ENCODE data around the gene IL3.

The IL3 gene, protein sequence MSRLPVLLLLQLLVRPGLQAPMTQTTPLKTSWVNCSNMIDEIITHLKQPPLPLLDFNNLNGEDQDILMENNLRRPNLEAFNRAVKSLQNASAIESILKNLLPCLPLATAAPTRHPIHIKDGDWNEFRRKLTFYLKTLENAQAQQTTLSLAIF

DNA sequence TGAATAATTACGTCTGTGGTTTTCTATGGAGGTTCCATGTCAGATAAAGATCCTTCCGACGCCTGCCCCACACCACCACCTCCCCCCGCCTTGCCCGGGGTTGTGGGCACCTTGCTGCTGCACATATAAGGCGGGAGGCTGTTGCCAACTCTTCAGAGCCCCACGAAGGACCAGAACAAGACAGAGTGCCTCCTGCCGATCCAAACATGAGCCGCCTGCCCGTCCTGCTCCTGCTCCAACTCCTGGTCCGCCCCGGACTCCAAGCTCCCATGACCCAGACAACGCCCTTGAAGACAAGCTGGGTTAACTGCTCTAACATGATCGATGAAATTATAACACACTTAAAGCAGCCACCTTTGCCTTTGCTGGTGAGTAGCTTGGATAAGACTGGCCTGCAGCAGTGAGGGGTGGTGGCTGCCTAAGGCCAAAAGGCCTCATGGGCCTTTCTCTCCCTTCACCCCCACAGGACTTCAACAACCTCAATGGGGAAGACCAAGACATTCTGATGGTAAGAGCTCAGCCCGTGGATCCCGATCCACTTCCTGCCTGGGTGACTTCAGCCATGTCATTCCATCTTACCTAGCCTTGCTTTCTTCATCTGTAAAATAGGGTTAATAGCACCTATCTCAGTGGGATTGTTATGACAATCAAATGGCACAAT lies at the start of gene IL3:
IL3 (plus strand) TSS at position 155 of the 661 bp plus-strand sequence; CDS start at position 207, 52 bp downstream.
- Histone ChIP-seq H3K9ac (peak within 1 kb of the TSS; percentile 3; the same call in 1 of the 2 replicates), H4K20me1 (no peaks in the 10 kb centered on the region), H3K4me2 (peak within 1 kb of the TSS; percentile 80), H3K4me3 (no peak within 1 kb of the TSS), H3K9me3 (no peaks in the 10 kb centered on the region), H3K36me3 (no peaks in the 10 kb centered on the region), H3K27ac (peak within 1 kb of the TSS; percentile 61; the same call in 1 of the 2 replicates), H3K4me1 (peaks cover 69% of the 10 kb centered on the region), H3K27me3 (no peaks in the 10 kb centered on the region)
- TF ChIP-seq Cebpa-rat (IDR thresholded peaks at IDR 0.05) = no peak

DNA sequence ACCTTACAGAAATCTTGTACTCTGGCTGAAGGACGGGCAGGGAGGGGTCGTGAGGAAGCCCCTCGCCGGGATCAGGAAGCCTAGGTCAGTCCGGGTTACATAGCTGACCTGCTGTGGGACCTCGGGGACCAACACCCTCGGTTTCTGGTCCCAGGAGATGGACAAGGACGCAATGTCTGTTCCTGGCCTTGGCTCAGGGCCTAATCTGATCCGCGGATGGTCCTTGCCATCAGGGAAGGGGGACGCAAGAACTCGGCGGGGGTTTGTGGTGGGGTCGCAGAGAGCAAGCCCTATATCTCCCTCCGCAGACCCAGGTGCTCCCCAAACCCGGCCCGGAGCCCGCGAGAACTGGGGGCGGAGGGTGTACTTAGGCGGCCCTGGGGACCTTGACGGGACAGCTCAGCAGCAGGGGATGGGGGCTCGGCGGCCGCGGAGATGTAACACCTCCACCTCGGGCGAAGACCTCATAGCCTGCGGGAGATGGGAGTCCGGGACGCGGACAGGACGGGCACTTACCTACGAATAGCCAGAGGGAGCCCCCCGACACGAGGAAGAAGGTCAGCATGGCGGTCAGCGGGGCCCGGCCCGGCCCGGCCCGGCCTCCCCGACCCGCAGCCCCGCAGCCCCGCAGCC lies 49.4 kb upstream of the IL3 start:
- no peak overlapping the region for H3K27ac ChIP-seq

DNA sequence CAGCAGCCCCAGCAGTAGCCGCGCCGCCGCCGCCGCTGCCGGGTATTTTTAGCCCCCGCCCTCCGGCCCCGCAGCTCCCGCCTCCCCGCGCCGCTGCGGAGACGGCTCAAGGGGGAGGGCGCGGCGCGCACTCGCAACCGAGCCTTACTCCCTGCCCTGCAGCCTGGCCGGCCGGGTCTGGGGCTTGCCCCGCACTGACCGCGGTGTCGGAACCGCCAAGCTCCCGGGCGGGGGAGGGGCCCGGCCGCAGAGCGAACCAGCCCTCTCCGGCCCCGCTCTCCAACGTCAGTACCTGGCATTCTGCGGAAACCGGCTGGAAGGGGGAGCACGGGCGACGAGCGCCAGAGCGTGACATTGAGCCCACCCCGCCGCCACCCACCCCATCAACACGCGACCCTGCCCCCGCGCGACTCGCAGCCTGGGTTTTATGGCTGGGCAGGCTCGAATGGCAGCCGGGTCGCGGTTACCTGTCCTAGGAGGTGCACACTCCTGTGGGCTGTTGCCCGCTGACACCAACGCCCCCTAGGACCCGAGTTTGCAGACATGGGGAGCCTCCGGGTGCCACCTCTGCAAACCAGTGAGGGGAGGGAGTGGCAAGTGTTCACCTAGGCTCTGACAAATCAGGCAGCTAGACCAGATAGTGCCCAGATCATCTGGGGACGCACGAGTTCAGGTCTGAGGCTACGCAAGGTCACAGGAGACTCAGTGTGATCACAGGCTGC lies 48.7 kb upstream of the IL3 start, which contains the start of gene ACSL6:
ACSL6 (minus strand) TSS at position 37 of the 722 bp plus-strand sequence. CDS start 105 bp downstream, outside the sequence.
- Histone ChIP-seq H3K27me3 (peaks cover 48% of the 10 kb centered on the region), H3K9me3 (no peaks in the 10 kb centered on the region), H3K9ac (no peak within 1 kb of the TSS), H4K20me1 (peaks cover 16% of the 10 kb centered on the region; the same call in 1 of the 2 replicates), H3K4me1 (peaks cover 17% of the 10 kb centered on the region), H3K36me3 (no peaks in the 10 kb centered on the region), H3K27ac (no peak within 1 kb of the TSS), H3K4me2 (peak within 1 kb of the TSS; percentile 94), H3K4me3 (peak within 1 kb of the TSS; percentile 65)
- no peak for TF ChIP-seq Cebpa-rat (IDR thresholded peaks at IDR 0.05)

More for the DNA sequence above, 49.4 kb upstream of the IL3 start:
- H3K9me3 ChIP-seq = no peaks in the 10 kb centered on the region
- no peak overlapping the region for H3K9ac ChIP-seq
- H4K20me1 ChIP-seq = peaks cover 16% of the 10 kb centered on the region; the same call in 1 of the 2 replicates
- H3K4me2 ChIP-seq = peak overlapping the region; percentile 94
- peak overlapping the region; percentile 65 for H3K4me3 ChIP-seq
- peaks cover 19% of the 10 kb centered on the region for H3K4me1 ChIP-seq
- no peak for TF ChIP-seq Cebpa-rat (IDR thresholded peaks at IDR 0.05)
- no peaks in the 10 kb centered on the region for H3K36me3 ChIP-seq
- H3K27me3 ChIP-seq = peaks cover 48% of the 10 kb centered on the region

DNA sequence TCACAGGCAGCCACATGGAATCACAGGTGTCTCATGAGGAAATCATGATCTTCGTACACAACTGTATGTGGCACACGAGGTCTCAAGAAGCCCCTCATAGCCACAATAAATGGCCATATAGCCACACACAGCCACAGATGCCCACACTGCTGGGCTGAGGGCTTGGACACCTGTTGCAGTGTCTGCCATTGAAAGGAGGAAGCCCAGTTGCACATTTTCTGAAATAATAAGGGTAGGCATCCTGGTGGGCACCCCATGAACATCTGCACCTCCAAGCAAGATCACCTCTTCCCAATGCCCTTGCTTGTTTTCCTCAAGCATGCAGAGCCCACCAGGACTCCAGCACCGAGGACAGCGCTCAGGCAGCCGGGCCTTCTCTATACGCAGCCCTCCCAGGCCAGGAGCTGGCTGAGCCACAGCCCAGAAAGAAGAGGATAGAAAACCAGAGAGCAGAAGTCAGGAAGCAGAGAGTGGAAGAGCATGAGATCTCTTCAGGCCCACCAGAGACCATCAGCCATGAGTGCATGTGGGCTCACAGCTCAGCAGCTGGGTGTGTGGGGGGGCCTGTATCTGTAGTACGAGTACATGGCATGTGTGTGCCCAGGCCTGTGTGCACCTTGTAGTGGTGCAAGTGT lies 48.0 kb upstream of the IL3 start:
- H3K9me3 ChIP-seq = no peaks in the 10 kb centered on the region
- peaks cover 16% of the 10 kb centered on the region for H3K4me1 ChIP-seq
- no peak overlapping the region for H3K4me3 ChIP-seq
- H4K20me1 ChIP-seq = peaks cover 16% of the 10 kb centered on the region; the same call in 1 of the 2 replicates
- peaks cover 48% of the 10 kb centered on the region for H3K27me3 ChIP-seq
- H3K9ac ChIP-seq = no peak overlapping the region
- TF ChIP-seq Cebpa-rat (IDR thresholded peaks at IDR 0.05) = no peak
- H3K4me2 ChIP-seq = no peak overlapping the region
- no peak overlapping the region for H3K27ac ChIP-seq
- H3K36me3 ChIP-seq = no peaks in the 10 kb centered on the region

DNA sequence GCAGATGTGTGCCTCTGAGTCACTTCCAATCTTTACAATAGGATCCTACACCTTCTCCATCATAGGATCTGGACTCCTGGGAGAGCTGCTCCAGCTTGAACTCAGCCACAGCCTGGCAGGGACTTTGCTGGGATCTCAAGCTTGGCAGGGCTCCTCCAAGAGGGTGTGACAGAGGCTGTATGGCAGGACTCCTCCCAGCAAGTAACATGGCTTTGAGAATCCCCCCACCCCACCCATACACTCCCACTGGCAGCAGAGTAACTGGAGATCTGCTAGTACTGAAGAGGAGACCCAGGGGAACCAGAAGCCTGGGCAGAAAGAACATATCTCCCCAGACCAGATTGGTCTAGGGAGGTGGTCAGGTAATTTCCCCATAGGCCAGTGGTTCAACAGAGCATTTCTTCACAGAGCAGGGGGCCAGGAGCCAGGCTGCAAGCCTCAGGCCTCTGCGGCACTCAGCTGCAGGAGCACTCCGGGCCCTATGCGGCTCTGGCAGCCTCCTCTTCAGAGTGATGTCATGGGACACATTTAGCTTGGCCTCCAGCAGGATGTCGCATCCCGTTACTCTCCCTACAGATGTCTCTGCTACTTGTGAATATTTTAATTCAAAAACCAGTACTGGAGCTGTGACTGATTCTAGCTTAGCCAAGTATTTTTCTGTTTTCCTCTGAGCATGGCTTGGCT lies 47.3 kb upstream of the IL3 start:
- peaks cover 48% of the 10 kb centered on the region for H3K27me3 ChIP-seq
- no peak for TF ChIP-seq Cebpa-rat (IDR thresholded peaks at IDR 0.05)
- no peak overlapping the region for H3K4me2 ChIP-seq
- no peaks in the 10 kb centered on the region for H3K9me3 ChIP-seq
- H3K4me1 ChIP-seq = peaks cover 18% of the 10 kb centered on the region
- no peak overlapping the region for H3K4me3 ChIP-seq
- no peak overlapping the region for H3K27ac ChIP-seq
- no peak overlapping the region for H3K9ac ChIP-seq
- no peaks in the 10 kb centered on the region for H3K36me3 ChIP-seq
- peaks cover 14% of the 10 kb centered on the region; the same call in 1 of the 2 replicates for H4K20me1 ChIP-seq

DNA sequence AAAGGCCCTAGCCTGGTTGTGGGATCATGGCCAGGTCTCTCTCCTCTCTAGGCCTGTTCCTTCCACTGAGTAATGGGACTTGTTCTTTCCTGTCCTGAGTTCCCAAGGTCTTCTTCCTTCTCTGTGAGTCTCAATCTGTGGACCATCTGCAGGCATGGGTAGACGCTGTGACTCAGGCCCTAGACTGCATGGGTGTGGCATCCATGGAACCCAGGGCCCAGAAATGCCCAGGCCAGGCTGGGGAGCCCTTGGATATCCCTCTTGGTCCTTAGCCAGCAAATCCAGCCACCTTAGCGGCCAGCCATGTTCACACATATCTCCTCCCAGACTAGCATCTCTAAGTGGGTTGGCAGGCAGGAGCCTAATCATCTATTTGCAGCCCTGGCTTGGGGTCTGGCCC lies 46.7 kb upstream of the IL3 start:
- Histone ChIP-seq H4K20me1 (peaks cover 11% of the 10 kb centered on the region; the same call in 1 of the 2 replicates), H3K36me3 (no peaks in the 10 kb centered on the region), H3K27ac (no peak overlapping the region), H3K4me1 (peaks cover 18% of the 10 kb centered on the region), H3K9ac (no peak overlapping the region), H3K9me3 (no peaks in the 10 kb centered on the region), H3K4me3 (no peak overlapping the region), H3K27me3 (peaks cover 46% of the 10 kb centered on the region), H3K4me2 (no peak overlapping the region)
- TF ChIP-seq Cebpa-rat (IDR thresholded peaks at IDR 0.05) = no peak

DNA sequence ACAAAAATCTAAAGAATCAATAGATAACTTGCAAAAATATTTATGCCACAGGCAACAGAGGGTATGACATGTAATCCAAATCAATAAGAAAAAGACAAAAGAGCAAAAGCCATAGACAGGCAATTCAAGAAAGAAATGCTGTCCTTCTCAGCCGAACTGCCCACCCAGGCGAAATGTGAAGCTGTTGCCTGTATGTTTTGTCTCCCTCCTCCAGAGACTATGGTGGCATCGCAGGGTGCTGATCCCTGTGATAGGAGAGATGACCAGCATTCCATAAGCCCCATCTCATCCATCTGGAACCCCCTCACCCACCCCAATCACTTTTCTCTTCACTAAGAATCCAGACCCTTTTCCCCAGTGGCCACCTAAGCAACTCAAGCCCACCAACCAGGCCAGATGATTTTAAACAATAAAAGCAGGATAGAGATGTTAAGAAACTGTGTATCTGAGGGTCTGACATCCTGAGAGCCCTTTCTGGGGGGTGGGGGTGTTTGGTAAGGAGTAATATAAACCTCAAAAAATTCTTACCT lies 43.7 kb upstream of the IL3 start:
- Histone ChIP-seq H3K4me2 (no peak overlapping the region), H3K27me3 (peaks cover 15% of the 10 kb centered on the region), H3K4me3 (no peak overlapping the region), H4K20me1 (no peaks in the 10 kb centered on the region), H3K9me3 (no peaks in the 10 kb centered on the region), H3K4me1 (peaks cover 8% of the 10 kb centered on the region), H3K27ac (no peak overlapping the region), H3K36me3 (no peaks in the 10 kb centered on the region), H3K9ac (no peak overlapping the region)
- no peak for TF ChIP-seq Cebpa-rat (IDR thresholded peaks at IDR 0.05)

DNA sequence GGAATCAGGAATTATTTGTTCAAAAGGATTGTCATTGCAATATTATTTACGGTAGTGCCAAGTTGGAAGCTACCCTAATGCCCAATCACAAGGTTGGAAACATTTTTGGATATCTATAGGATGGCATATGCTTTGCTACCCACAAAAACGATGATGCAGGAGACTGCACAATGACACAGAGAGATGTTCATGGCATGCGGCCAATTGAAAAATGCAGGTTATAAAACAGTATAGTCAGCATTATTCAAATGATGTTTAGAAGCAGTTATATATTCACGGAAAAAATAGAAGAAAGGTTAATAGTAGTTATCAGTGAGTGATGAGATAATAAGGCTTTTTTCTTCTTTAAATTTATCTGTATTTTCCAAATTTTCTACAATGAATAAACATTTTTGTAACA lies 43.1 kb upstream of the IL3 start:
- no peak overlapping the region for H3K27ac ChIP-seq
- no peak overlapping the region for H3K9ac ChIP-seq
- 0 out of 2 replicates have a peak, but pooled peaks cover 4% of the 10 kb centered on the region for H3K4me1 ChIP-seq
- H3K4me3 ChIP-seq = no peak overlapping the region
- H4K20me1 ChIP-seq = no peaks in the 10 kb centered on the region
- no peak overlapping the region for H3K4me2 ChIP-seq
- H3K9me3 ChIP-seq = no peaks in the 10 kb centered on the region
- TF ChIP-seq Cebpa-rat (IDR thresholded peaks at IDR 0.05) = no peak
- H3K27me3 ChIP-seq = peaks cover 10% of the 10 kb centered on the region
- H3K36me3 ChIP-seq = no peaks in the 10 kb centered on the region

Data from BLaER1 (cell line).